Esophagus squamous epithelium (tissue), 4 donors: ENCODE results near the gene LAMA5.

ENCODE experiments used
- POLR2A ChIP-seq, 4 donors: fragments of 450-650 bp; IDR thresholded peaks; one replicate each; pipeline ENCODE4 v1.6.1; 2017; ENCODE audit warnings: antibody characterized with exemption in 4 of 4, mild to moderate bottlenecking in 4 of 4, moderate library complexity in 3 of 4
- TF ChIP-seq, protein P1 (sequence below), 6 experiments: fragments of 450-650 bp in 4 of 6; fragments of 200-600 bp in 2 of 6; sonication (generic) in 2 of 6; IDR thresholded peaks; one replicate each; pipeline ENCODE4 v1.5.1; 2016 to 2019; ENCODE audit warnings: antibody characterized with exemption in 6 of 6, mild to moderate bottlenecking in 4 of 6, moderate library complexity in 4 of 6

DNA sequence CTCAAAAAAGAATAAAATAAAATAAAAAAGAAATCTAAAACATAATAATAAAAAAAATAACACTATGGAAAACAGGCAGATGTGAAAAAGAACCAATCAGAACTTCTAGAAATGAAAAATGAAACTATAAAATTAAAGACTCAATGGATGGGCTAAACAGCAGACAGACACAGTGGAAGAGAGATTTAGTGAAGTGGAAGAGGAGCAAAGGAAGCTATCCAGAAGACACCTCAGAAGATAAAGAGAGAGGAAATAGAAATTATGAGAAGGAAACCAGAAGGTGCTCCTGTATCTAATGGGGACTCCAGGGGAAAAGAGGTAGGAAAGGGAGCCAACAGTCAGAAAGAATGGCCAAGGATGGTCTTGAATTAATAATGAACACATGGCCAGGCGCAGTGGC lies 18.5 kb downstream of the LAMA5 start:
- no peak for TF ChIP-seq POLR2A (IDR thresholded peaks at IDR 0.05)
- TF ChIP-seq, protein P1, sequence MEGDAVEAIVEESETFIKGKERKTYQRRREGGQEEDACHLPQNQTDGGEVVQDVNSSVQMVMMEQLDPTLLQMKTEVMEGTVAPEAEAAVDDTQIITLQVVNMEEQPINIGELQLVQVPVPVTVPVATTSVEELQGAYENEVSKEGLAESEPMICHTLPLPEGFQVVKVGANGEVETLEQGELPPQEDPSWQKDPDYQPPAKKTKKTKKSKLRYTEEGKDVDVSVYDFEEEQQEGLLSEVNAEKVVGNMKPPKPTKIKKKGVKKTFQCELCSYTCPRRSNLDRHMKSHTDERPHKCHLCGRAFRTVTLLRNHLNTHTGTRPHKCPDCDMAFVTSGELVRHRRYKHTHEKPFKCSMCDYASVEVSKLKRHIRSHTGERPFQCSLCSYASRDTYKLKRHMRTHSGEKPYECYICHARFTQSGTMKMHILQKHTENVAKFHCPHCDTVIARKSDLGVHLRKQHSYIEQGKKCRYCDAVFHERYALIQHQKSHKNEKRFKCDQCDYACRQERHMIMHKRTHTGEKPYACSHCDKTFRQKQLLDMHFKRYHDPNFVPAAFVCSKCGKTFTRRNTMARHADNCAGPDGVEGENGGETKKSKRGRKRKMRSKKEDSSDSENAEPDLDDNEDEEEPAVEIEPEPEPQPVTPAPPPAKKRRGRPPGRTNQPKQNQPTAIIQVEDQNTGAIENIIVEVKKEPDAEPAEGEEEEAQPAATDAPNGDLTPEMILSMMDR (IDR thresholded peaks at IDR 0.05), result no peak
